HG03442 (cell line): ENCODE results near the gene SLIT3.

Source experiments
- ATAC-seq: cut with Tn5 transposase; IDR thresholded peaks from one replicate; pipeline ENCODE4 v1.9.1; 2021; ENCODE audit warnings: mild to moderate bottlenecking, moderate library complexity; ENCODE audit not compliant: unreplicated experiment

SLIT3 gene

DNA sequence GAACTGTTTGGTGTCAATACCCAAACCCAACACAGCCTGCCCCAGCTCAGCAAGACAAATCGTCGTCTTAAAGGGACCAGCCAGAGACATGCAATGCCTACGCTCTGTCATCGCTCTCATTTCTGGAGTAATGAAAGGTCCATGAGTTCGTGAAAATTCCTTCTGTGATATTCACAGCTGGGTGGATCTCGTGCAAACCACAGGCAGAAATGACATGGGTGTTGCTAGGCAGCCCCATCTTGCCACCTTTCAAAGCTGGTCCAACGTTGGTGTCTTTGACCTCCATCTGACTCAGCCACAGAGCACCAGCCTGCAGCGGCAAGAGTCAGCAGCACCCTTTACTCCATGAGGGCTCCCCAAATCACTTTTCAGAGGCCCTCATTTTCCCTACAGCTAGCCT is 215.3 kb downstream of the SLIT3 start:
- no peak for ATAC-seq

DNA sequence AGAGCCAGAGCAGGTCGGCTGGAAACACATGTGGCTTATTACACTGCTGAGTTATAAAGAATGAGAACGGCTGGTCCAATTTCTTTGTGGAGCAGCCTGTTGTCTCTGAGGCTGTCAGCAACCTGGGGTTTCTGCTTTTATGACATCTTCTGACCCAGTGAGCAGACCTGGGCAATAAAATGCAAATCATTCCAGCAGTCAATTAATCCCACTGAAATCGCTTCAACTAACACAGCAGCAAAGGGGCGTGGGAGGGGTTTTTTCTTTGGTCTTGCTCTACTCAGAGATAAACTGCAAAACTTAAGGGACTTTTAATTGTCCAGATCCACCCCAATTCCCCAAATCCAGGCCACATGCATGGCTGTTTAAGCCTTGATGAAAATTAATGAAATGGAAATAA is 215.7 kb downstream of the SLIT3 start:
- no peak for ATAC-seq

- no peak for ATAC-seq
Measured at GRCh38 chr5:169084775-169085174, 216.2 kb downstream of the SLIT3 start.

DNA sequence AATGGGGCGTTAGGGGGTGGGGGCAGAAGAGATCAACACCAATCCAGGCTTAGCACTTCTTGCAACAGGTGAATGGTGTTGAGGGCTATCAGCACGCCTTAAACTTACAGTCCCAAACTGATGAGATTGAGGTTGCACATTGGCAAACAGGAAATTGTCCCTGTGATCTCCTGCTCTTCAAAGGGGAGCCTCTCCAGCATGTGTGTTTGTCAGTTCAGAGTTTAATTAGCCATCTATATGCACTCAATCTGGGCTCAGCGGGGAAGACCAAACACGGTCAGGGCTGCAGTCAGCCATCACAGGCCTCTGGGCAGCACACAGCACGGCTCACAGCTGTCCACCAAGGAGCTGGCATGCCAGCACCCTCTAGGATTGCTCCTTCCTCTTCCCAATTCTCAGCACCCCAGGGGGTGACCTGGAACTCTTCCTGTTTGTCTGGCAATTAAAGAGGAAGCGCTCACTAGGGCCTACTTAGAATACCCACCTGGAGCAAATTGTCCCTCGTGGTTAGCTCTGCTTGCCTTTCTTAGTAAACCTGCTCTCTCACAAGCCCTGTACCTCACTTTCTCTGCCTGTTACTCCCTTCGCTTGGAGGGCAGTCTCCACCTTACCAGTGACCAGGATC is 217.4 kb downstream of the SLIT3 start:
- ATAC-seq = no peak

DNA sequence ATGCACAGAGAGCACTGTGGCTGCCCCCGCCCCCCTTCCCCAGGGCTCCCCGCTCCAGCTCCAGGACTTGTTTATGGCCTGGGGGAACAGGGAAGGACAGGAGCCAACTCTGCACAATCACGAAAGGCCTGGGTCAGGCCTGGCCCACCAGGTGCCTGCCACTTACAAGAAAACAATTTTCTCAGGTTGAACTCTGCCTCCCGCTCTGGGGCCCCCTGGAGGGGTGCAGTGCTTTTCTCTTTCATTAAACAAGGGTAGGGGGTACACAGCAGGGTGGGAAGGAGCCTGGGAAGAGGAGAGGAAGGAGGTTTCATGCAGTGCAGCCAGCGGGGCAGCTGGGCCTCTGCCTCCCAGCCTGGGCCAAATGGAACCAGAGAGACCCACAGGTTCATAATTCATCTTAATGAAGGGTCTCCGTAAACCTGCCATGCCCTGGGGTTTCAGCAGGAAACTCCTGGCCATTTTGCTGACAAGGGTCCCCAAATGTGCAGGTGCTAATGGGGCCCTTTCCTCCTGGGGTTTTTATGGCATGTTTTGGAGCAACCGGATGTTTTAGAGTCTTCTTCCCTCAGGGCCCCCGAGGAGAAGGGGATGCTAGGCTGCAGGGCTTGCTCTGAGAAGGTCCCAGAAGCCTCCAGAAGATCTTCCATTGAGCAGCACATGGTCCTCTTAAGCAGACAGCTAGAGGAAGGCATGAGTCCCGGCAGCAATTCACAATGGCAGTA is 219.8 kb downstream of the SLIT3 start:
- no peak for ATAC-seq

GRCh38 chr5:169080448-169080911 is 220.5 kb downstream of the SLIT3 start:
- no peak for ATAC-seq

DNA sequence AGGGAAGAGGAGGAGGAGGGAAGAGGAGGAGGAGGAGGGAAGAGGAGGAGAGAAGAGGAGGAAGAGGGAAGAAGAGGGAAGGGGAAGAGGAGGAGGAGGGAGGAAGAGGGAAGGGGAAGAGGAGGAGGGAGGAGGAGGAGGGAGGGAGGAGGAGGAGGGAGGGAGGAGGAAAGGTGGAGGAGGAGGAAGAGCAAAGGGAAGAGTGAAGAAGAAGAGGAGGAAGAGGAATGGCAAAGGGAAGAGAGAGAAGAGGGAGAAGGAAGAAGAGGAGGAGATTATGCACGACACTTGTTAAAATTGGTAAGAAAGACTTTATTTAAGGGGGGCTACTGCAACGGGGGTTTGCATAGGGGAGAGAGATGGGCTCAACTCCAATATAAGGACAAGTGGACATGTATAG is 221.2 kb downstream of the SLIT3 start:
- no peak for ATAC-seq

DNA sequence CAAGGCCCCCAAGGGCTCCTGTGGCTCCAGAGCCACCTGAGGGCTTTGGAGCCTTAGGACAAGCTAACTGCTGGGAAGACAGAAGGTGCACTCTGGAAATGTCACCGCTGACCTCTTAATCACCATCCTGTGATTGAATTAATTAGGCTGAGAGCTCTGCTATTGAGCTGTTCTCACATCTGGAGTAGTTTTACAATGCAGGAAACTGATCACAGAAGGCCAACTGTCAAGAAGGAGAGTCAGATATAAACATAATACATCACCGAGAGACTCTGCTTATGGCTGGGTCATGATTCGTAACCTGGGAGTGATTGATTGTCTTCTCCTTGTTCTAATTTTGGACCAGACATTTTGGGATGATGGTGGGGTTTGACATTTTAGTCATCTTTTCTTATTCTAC is 226.1 kb downstream of the SLIT3 start:
- no peak for ATAC-seq

- ATAC-seq = no peak
Measured at GRCh38 chr5:169072233-169072632, 228.7 kb downstream of the SLIT3 start.

DNA sequence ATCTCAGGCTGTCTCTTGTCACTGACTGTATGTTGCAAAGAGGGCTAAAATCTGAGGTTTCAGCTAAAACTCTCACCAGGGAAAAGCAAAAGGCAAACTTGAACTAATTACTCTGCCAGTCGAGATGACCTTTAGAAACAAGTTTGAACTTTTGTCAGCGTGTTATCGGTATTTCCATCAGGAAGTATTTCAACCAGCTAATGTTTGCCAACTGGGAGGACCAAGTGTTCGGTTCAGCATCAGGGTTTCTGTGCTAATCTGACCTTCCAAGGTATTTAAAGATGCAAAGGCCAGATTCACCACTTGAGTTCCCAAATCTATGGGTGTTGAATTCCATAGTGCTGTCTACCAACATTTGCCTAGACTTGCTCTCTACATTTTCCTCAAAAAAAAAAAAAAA is 230.5 kb downstream of the SLIT3 start:
- ATAC-seq = no peak

GRCh38 chr5:169067751-169068173 is 233.2 kb downstream of the SLIT3 start:
- no peak for ATAC-seq

DNA sequence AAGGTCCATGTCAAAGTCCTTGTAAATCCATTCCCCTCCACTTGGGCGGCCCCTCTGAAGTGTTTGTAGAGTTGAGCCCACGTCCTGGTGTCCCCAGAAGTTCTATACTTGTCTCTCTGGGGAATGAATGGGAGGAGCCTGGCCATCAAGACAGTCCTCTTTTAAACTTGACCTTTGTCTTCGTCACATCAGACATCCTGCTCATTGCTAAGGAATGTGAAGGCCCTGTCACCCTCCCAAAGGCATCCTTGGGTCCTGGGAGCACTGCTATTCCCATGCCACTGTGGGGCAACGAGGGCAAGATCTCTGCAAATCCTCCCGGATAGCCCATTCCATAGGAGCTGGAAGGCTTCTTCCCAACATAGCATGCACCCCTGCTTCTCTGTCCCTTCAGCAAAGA is 235.5 kb downstream of the SLIT3 start:
- no peak for ATAC-seq

GRCh38 chr5:169064093-169064492 is 236.8 kb downstream of the SLIT3 start:
- ATAC-seq = no peak

DNA sequence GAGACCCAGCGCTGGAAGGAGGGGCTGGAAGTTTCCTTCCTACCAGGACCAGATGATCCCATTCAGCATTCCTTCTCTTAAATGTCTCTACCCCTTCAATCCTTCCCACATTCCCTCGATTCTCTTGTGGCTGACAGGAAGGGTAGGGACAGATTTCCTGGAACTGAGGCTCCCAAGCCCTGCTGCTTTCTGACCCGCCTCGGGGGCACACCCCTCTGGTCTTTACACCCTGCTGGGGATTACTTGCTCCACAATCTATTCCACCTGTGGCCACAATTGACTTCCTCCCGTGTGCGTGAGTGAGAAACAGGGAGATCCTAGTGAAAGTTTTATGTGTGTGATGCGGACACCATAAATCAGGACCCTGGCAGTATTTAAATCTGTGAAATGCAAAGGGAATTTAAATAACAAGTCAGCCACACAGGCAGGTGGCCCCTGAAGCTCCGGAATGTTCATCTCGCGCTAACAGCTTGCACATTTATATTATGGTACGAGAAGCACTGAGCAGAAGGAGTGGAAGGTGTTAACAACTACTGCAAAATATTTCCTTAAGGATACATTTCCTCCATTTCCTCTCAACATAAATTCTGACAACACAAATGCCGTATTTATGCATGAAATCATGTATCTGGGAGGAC is 237.5 kb downstream of the SLIT3 start:
- no peak for ATAC-seq

DNA sequence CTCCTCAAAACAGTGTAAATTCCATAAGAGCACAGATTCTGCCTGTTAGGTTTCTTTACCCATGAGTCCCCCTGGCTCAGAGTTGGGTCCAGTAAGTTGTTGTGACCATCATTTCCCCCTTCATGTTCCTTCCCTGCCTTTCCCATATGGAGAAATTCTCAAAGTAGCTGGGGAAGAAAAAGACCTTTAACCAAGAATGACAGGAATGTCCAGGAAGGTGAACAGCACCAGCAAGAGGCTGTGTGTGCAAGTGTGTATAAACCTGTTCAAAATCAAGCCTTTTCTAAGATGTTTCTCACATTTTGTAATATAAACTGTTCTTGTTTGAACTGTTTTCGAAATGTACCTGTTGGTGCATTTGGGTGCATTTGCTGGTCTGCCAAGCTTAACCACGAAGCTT is 238.2 kb downstream of the SLIT3 start:
- no peak for ATAC-seq

- ATAC-seq = no peak
Measured at GRCh38 chr5:169054506-169054905, 246.4 kb downstream of the SLIT3 start.

- ATAC-seq = no peak
Measured at GRCh38 chr5:169052207-169052606, 248.7 kb downstream of the SLIT3 start.

- ATAC-seq = no peak
Measured at GRCh38 chr5:169051351-169051750, 249.6 kb downstream of the SLIT3 start.

DNA sequence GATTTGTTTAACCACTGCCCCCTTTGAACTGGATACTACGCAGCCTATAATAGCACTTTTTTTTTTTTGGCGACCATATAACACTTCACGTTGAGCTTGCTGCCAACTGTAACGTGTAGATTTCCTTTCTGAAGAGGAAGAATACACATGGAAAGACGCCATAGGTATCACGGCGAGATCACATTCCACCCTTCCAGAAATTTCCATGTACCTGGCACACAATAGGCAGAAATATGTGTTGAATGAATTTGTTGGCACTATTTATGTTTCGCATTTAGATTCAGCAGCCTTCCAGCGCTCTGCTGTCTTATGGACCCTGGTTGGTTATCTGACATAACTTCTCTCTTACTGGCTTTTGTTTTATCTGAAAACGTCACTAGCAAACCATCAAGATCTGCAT is 250.3 kb downstream of the SLIT3 start:
- no peak for ATAC-seq

- ATAC-seq = no peak
Measured at GRCh38 chr5:169050146-169050571, 250.8 kb downstream of the SLIT3 start.

- no peak for ATAC-seq
Measured at GRCh38 chr5:169049712-169050111, 251.2 kb downstream of the SLIT3 start.
